GM19351 (cell line): Measurements from ENCODE around the gene VWA1.
"Not testable (repeated sequence)": the region's sequence is repeated elsewhere in the genome, so short reads cannot be mapped to it uniquely, and the experiment has no call there.

Experiments
- ATAC-seq: cut with Tn5 transposase; IDR thresholded peaks from one replicate; pipeline ENCODE4 v1.9.1; 2021; ENCODE audit warnings: mild to moderate bottlenecking, moderate library complexity; ENCODE audit not compliant: unreplicated experiment

The VWA1 gene

GRCh38 chr1:1434824-1435105 is 725 bp upstream of the VWA1 start:
- ATAC-seq: no peak

GRCh38 chr1:1435911-1436629 is 580 bp downstream of the VWA1 start:
- ATAC-seq: no peak

- ATAC-seq: no peak
Observed at GRCh38 chr1:1436630-1437032, 1.1 kb downstream of the VWA1 start.

- no peak for ATAC-seq
Observed at GRCh38 chr1:1437033-1437903, 1.8 kb downstream of the VWA1 start.

GRCh38 chr1:1437904-1438376 is 2.5 kb downstream of the VWA1 start:
- no peak for ATAC-seq

- ATAC-seq: no peak
Observed at GRCh38 chr1:1438531-1439381, 3.3 kb downstream of the VWA1 start.

GRCh38 chr1:1439546-1440261 is 4.2 kb downstream of the VWA1 start:
- ATAC-seq: no peak

- no peak for ATAC-seq
Observed at GRCh38 chr1:1440262-1441001, 4.9 kb downstream of the VWA1 start.

- no peak for ATAC-seq
Observed at GRCh38 chr1:1441002-1441888, 5.8 kb downstream of the VWA1 start.

GRCh38 chr1:1442069-1442770 is 6.7 kb downstream of the VWA1 start:
- ATAC-seq: no peak

- not testable (repeated sequence) for ATAC-seq
Observed at GRCh38 chr1:1446631-1447030, 11.1 kb downstream of the VWA1 start.

GRCh38 chr1:1449099-1449739 is 13.7 kb downstream of the VWA1 start, which contains the start of gene ATAD3C:
TSS of gene ATAD3C (plus strand) at chr1:1449689. CDS start at chr1:1450684, 995 bp downstream.
- no peak for ATAC-seq

GRCh38 chr1:1450616-1451015 is 15.1 kb downstream of the VWA1 start:
- not testable (repeated sequence) for ATAC-seq

GRCh38 chr1:1451696-1452364 is 16.3 kb downstream of the VWA1 start:
- no peak for ATAC-seq

- not testable (repeated sequence) for ATAC-seq
Observed at GRCh38 chr1:1452365-1452739, 16.9 kb downstream of the VWA1 start.

- no peak for ATAC-seq
Observed at GRCh38 chr1:1452882-1453281, 17.4 kb downstream of the VWA1 start.
